SK-N-SH treated with all-trans-retinoic acid at 6 μM for 48 hours (cell line): ENCODE measurements around the gene CHURC1.

Experiments used
- ATAC-seq: fragments of 200-7000 bp; cut with Tn5 transposase; 3 replicates; pipeline ENCODE4 v1.9.1; 2020; ENCODE audit warnings: mild to moderate bottlenecking, moderate library complexity
- ARNTL ChIP-seq: fragments of 450-650 bp; formaldehyde crosslinking; IDR thresholded peaks from 2 replicates; pipeline ENCODE4 v1.5.0; 2020; ENCODE audit warnings: low read depth, mild to moderate bottlenecking, moderate library complexity, borderline replicate concordance
- BACH2 ChIP-seq: fragments of 250-450 bp; sonication (Bioruptor Pico); IDR thresholded peaks from 2 replicates; pipeline ENCODE4 v1.9.0; 2021; ENCODE audit warnings: mild to moderate bottlenecking, borderline replicate concordance
- CREB5 ChIP-seq: fragments of 250-450 bp; sonication (Bioruptor Pico); IDR thresholded peaks from 2 replicates; pipeline ENCODE4 v1.5.1; 2020; ENCODE audit warnings: low read depth, mild to moderate bottlenecking, moderate library complexity
- CSDC2 ChIP-seq: fragments of 250-450 bp; sonication (Bioruptor Pico); IDR thresholded peaks from 2 replicates; pipeline ENCODE4 v1.5.0; 2020; ENCODE audit warnings: mild to moderate bottlenecking, moderate library complexity
- CSRNP3 ChIP-seq: fragments of 250-450 bp; sonication (Bioruptor Pico); IDR thresholded peaks from 2 replicates; pipeline ENCODE4 v1.5.1; 2021; ENCODE audit warnings: mild to moderate bottlenecking, moderate library complexity
- ESRRG ChIP-seq: fragments of 250-450 bp; sonication (Bioruptor Pico); IDR thresholded peaks from 2 replicates; pipeline ENCODE4 v1.6.1; 2021; ENCODE audit warnings: mild to moderate bottlenecking
- GLIS3 ChIP-seq: fragments of 250-450 bp; sonication (Bioruptor Pico); IDR thresholded peaks from 2 replicates; pipeline ENCODE4 v1.5.0; 2020; ENCODE audit warnings: mild to moderate bottlenecking, moderate library complexity
- ISL1 ChIP-seq: fragments of 250-450 bp; sonication (Bioruptor Pico); IDR thresholded peaks from 2 replicates; pipeline ENCODE4 v2.1.2; 2022; ENCODE audit warnings: mild to moderate bottlenecking, moderate library complexity
- PATZ1 ChIP-seq: fragments of 250-450 bp; sonication (Bioruptor Pico); IDR thresholded peaks from 2 replicates; pipeline ENCODE4 v1.8.0; 2020; ENCODE audit warnings: mild to moderate bottlenecking, moderate library complexity, borderline replicate concordance
- POU6F1 ChIP-seq: fragments of 250-450 bp; sonication (Bioruptor Pico); IDR thresholded peaks from 2 replicates; pipeline ENCODE4 v1.8.0; 2021; ENCODE audit warnings: low read depth, mild to moderate bottlenecking, moderate library complexity, borderline replicate concordance
- RARB ChIP-seq: fragments of 250-450 bp; sonication (Bioruptor Pico); IDR thresholded peaks from 2 replicates; pipeline ENCODE4 v1.8.0; 2021; ENCODE audit warnings: mild to moderate bottlenecking, moderate library complexity
- SNAI2 ChIP-seq: fragments of 250-450 bp; sonication (Bioruptor Pico); IDR thresholded peaks from 2 replicates; pipeline ENCODE4 v1.5.0; 2020; ENCODE audit warnings: mild to moderate bottlenecking, moderate library complexity
- TCF4 ChIP-seq: fragments of 250-450 bp; sonication (Bioruptor Pico); IDR thresholded peaks from 2 replicates; pipeline ENCODE4 v1.8.0; 2021; ENCODE audit warnings: mild to moderate bottlenecking, moderate library complexity, borderline replicate concordance
- TOX ChIP-seq: fragments of 250-450 bp; sonication (Bioruptor Pico); IDR thresholded peaks from 2 replicates; pipeline ENCODE4 v1.8.0; 2021; ENCODE audit warnings: mild to moderate bottlenecking, moderate library complexity, borderline replicate concordance
- TSHZ2 ChIP-seq: fragments of 250-450 bp; sonication (Bioruptor Pico); IDR thresholded peaks from 2 replicates; pipeline ENCODE4 v1.5.0; 2020; ENCODE audit warnings: mild to moderate bottlenecking, moderate library complexity
- ZC3H10 ChIP-seq: fragments of 250-450 bp; sonication (Bioruptor Pico); IDR thresholded peaks from 2 replicates; pipeline ENCODE4 v1.5.1; 2021; ENCODE audit warnings: mild to moderate bottlenecking, moderate library complexity
- ZFP30 ChIP-seq: fragments of 450-650 bp; formaldehyde crosslinking; IDR thresholded peaks from 2 replicates; pipeline ENCODE4 v1.5.0; 2022; ENCODE audit warnings: mild to moderate bottlenecking, moderate library complexity
- ZNF70 ChIP-seq: fragments of 450-650 bp; formaldehyde crosslinking; IDR thresholded peaks from 2 replicates; pipeline ENCODE4 v1.5.0; 2020; ENCODE audit warnings: mild to moderate bottlenecking, moderate library complexity
- ZNF8 ChIP-seq: fragments of 450-650 bp; formaldehyde crosslinking; IDR thresholded peaks from 2 replicates; pipeline ENCODE4 v1.5.0; 2020; ENCODE audit warnings: mild to moderate bottlenecking, moderate library complexity

Gene CHURC1

GRCh38 chr14:64910847-64911495, 3.3 kb upstream of the CHURC1 start:
- TF ChIP-seq BACH2 (no peak), RARB (CRISPR knock-in tag) (no peak), SNAI2 (no peak), CREB5 (CRISPR knock-in tag) (no peak), POU6F1 (CRISPR knock-in tag) (no peak), ZFP30 (no peak), TSHZ2 (CRISPR knock-in tag) (no peak), ZC3H10 (CRISPR knock-in tag) (no peak), TCF4 (CRISPR knock-in tag) (no peak), ARNTL (no peak), ZNF70 (CRISPR knock-in tag) (no peak), TOX (CRISPR knock-in tag) (no peak), GLIS3 (CRISPR knock-in tag) (no peak), ZNF8 (no peak), CSDC2 (no peak), PATZ1 (no peak), CSRNP3 (CRISPR knock-in tag) (no peak)
- TF ChIP-seq, all 23 proteins: peak for 0
- ATAC-seq: 0 out of 3 replicates have a peak, but pooled peaks have one; percentile 16

- no peak for ATAC-seq
Observed at GRCh38 chr14:64912261-64912660, 2.0 kb upstream of the CHURC1 start.

More at GRCh38 chr14:64912261-64912660, 2.0 kb upstream of the CHURC1 start:
- TF ChIP-seq RARB (CRISPR knock-in tag) (no peak), ZNF70 (CRISPR knock-in tag) (no peak), BACH2 (no peak), ARNTL (no peak), ESRRG (CRISPR knock-in tag) (no peak), ISL1 (CRISPR knock-in tag) (no peak), TCF4 (CRISPR knock-in tag) (no peak), PATZ1 (no peak), TSHZ2 (CRISPR knock-in tag) (no peak)
